ENCODE data around the gene CPD. TPM values are rescaled to one million over a fixed set of nuclear protein-coding genes. Genes with fewer than 3 reads are reported as not detected.
"Not testable (repeated sequence)": the region's sequence is repeated elsewhere in the genome, so short reads cannot be mapped to it uniquely, and the experiment has no call there.

CPD gene
- 169 and 332 TPM in 2 replicates for total RNA-seq

DNA sequence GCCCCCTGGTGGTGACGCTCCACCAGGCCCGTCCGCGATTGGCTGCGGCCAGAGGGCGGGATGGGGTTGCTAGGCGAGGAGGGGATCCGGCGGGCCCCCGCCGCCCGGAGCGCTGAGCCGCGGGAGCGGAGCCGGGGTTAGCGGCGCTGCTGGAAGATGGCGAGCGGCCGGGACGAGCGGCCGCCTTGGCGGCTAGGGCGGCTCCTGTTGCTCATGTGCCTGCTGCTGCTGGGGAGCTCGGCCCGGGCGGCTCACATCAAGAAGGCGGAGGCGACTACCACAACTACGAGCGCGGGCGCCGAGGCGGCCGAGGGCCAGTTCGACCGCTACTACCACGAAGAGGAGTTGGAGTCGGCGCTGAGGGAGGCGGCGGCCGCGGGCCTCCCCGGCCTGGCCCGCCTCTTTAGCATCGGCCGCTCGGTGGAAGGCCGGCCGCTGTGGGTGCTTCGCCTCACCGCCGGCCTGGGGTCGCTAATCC is at the start of gene CPD:
Gene CPD (plus strand): TSS at position 103 of the 478 bp plus-strand sequence. CDS start 54 bp downstream, at position 157.
- DNase-seq (ENCODE audit: low read depth) = peak; percentile 77

DNA sequence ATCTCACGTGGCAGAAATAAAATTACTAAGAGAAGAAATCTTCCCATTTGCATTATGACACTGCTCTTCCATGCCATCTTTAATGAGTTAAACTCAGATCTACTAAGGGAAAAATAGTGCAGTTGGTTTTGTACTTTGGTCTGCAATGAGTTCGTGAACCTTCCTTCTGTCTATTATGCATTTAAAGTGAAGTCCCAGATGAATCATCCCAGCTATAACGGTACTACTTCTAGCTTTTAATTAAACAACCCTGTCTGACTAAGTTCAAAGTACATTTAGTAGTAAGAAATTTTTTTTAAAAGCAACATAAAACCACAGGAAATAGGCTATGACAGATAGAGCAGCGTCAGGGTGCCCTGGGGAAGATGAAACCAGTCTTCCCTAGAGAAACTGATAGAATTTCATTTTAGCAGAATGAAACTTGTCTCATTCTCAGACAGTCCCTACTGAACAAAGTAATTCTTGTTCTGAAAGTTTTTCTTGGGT is 46.6 kb upstream of the CPD start:
- peak; percentile 98 for DNase-seq (ENCODE audit: low read depth)

DNA sequence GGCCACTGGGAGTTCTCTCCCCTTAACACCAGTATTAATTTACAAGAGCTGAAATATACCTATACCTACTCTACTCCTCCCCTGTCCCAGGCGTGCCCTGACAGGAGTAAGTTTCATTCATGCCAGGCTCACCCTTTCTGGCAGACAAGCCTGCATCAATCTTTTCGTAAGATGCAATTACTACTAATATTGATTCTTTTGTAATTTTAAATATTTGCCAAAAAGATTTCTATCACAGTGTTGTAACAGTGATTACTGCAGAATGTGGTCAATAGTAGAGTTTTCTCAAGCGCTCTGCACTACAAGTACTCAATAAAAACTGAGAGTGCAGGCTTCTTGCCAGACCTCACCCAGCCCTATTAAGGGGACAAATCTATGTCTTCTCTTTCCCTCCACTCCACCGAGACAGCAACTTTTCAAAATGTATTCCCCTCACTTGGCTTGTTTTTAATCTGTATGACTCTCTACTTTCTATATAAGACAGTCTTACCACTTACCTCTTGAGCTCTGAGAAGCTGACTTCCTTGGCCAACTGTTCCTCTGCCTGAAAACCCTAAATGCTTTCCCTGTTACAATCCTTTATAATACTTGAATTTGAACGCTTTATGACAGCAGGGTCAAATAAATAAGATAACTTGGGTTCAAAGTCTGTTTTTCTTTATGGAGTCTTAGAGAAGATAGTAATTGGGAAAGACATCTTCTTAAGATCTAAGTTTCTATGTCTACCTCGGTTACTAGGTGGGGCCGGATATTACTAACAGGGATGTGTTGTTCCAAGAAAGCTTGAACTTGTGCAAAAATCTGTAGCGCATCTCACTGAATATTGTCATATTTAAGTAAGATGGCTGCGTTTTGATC is 45.0 kb upstream of the CPD start, which contains the start of gene TMIGD1:
Gene TMIGD1 (minus strand): TSS at position 555 of the 858 bp plus-strand sequence. CDS start 1,924 bp downstream, outside the sequence.
- no peak for DNase-seq (ENCODE audit: low read depth)

DNA sequence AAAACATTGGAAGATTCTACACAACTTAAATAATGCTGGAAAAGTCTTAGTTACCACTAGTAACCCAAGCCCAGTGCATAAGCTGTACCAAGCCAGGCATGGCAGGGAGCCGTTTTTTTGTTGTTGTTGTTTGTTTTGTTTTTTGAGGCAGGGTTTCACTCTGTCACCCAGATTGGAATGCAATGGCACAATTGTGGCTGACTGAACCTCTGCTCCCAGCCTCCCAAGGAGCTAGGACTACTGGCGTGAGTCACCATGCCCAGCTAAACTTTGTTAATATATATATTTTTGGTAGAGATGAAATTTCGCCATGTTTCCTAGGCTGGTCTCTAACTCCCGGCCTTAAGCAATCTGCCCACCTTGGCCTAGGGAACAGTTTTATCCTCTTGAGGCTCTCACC is 44.3 kb upstream of the CPD start:
- DNase-seq (ENCODE audit: low read depth) = no peak

DNA sequence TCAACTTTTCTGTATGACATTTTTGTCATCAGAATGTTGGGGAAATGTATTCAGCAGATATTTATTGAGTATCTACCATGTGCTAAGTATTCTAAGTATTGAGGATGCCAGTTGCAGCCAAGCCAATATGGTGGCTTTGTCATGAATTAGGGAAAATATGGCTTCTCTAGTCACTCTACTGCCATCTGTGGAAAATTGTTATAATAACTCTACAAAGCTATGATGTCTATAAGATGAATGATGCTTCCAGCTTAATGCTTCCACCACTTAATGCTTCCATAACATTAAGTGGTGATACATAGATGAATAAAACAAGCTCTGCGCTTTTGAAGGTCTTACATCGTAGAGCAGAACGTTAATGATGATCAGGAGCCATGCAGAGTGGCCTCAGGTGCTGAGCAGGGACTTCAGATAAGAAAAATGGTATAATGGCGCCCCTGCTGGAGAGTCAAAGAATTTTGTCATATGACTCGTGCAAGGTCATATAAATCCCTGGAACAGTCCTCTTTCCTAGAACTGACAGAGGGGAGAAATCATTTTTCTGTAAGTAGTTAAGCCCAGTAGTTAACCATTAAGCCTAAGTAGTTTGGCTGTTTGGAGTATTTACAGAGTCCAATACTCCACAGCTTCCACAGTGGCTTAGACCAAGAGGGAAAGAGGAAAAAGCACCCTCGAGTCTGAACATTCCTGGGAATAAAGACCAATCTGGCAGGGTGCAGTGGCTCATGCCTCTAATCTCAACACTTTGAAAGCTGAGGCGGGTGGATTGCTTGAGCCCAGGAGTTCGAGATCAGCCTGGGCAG is 42.2 kb upstream of the CPD start:
- DNase-seq (ENCODE audit: low read depth) = peak; percentile 97

DNA sequence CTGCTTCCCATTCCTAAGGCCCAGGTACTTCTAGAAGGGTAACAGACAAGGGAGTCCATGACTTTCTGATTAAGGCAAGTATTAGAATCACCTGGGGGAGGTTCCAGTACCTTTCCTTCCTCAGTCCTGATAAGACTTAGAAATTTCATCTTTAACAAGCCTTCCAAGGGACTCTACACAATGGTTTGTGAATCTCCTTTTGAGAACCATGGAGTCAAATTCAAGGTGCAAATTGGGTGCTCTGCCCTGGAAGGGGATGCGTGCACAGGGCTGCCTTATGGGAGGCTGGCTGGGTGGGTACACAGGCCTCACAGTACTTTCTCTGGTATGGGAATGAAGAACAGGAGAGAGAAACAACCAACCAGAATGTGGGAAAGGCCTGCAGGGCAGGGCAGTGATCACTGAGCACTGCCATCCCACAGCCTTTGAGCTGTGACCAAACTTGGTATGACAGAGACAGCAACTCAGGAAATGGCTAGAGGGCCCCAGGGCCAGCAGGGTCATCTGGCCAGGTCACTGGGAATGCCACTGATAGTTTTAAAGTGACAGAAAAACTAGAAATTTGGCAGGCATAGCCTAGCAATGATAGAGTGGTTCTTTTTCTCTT is 41.2 kb upstream of the CPD start:
- peak; percentile 64 for DNase-seq (ENCODE audit: low read depth)

DNA sequence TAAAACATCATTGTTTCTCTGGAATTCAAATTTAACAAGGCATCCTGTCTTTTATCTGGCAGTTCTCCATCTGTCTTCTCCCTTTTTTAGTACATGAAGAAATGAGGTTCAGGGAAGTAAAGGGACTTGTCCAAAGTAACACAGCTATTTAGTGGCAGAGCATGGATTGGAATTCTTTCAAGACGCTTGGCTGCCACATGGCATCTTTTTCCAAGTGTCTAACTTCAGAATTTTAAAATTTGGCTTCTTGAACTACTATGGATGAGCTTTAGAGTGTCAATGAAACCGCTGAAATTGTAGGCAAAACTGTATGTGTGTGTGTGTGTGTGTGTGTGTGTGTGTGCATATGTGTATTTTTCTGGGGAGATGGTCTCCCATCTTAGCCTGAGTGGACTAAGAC is 39.6 kb upstream of the CPD start:
- no peak for DNase-seq (ENCODE audit: low read depth)

DNA sequence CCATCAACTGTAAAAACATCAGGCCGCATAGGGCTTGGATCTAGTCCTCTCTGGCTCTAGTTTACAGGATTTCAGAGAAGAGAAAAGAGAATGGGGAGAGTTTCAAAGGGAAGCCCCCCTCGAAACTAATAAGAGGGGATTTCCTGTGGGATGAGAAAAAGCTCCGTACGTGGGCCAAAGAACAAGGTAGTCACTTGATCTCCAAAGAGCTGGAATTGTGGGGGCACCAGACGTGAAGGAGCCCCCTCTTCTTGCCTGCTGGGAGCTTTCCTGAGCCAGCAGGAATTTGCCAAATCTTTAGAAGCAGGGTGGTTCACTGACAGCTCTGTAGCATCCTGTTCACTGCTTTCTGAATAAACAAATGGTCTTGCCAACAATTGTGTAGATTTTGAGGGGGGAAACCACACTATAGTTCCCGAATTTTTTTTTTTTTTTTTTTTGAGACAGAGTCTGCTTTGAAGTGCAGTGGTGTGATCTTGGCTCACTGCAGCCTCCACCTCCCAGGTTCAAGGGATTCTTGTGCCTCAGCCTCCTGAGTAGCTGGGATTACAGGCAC is 37.8 kb upstream of the CPD start:
- DNase-seq (ENCODE audit: low read depth) = no peak

DNA sequence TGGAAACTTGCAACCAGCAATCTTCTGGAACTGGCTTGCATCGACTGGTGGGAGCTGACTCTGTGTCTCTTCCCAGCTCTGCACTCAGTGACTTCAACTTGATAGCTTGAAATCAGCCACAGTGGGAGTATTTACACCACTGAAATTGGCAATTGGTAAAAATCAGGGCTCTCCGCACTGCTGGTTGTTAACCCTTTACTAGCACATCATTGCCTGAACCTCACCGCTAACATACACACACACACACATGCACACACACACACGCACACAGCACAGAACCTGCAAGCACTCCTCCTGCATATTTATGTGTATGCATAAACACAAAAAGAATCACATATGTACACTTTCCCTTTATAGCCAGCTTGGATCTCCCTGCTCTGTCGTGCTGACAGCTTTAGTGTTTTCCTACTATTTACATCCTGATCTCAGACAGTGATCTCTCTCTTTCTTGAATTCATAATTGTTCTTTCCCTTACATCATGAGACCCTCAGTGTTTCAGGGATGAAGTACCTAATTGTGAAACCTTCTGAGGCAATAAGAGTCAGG is 37.0 kb upstream of the CPD start:
- DNase-seq (ENCODE audit: low read depth) = no peak

DNA sequence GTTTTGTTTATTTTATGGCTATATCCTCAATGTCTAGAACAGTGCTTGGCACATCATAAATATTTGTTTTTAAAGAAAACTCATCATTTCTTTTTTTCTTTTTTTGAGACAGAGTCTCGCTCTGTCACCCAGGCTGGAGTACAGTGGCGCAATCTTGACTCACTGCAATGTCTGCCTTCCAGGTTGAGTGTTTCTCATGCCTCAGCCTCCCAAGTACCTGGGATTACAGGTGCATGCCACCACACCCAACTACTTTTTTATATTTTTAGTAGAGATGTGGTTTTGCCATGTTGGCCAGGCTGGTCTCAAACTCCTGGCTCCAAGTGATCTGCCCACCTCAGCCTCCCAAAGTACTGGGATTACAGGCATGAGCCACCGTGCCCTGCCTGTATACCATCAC is 35.5 kb upstream of the CPD start:
- not testable (repeated sequence) for DNase-seq (ENCODE audit: low read depth)

DNA sequence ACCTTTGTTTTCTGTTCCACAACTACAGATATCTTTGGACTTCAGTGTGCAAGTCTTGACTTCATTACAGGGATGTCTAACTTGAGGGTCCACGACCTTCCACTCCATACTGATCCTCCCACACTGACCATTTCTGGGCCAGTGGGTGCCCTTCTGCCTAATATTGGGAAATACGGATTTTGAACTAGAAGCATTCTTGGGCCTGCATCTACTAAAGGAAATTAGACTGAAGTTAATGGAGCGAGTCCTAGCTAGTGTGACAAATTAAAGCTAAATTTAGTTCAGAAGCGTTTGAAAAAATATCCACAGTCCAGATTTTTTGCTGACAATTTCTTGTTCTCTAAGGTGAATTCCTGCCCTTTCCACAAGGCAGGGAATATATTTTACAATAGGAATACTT is 34.9 kb upstream of the CPD start:
- peak; percentile 85 for DNase-seq (ENCODE audit: low read depth)

DNA sequence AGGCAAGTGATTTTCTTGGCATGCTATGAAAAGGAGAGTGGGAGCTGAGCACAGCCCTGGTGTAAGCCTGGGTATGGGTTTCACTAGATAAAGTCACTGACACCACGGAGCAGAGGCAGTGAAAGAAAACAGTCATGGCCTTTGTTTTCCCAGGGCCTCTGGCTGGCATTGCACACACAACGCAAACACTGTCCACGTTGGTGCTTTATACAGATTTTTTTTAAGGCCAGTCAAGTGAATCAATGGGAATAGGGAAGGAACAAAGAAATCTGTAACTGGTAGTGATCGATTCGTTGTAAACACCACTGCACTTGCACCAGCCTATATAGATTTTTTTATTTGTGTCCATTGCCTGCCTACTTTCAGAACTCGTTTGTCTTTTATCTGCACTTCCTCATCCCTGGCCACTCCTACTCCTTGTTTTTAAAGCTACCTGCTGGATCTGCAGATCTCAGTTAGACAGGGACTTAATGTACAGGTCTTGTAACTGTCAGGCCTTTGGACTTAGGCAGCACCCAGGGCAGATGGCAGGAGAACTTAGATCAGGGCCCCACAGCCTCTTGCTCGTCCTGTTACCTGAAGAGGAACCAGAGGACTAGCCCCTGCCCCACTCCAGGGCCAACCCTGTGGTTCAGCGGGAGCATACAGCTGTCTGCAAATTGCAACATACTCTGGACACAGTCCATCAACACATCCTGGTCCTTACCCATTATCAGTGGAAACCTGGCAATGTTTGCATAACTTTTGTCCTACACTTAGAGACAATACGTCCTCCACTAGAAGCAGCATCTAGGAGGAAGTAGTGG is 34.2 kb upstream of the CPD start:
- peak; percentile 97 for DNase-seq (ENCODE audit: low read depth)

DNA sequence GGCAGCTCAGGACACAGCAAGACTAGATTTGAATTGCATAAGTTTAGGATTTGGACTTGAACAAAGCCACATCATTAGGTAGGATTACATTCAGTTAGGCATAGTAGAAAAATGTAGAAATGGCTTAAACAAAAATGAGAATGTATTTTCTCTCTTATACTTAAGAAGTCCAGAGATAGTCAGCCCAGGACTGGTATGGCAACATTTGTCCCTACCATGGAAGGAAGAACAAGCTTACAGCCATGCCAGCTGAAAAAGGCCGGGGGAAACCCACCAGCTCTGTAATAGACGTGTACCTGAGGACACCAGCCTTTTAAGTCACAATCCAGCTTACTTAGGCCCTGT is 33.7 kb upstream of the CPD start:
- no peak for DNase-seq (ENCODE audit: low read depth)

DNA sequence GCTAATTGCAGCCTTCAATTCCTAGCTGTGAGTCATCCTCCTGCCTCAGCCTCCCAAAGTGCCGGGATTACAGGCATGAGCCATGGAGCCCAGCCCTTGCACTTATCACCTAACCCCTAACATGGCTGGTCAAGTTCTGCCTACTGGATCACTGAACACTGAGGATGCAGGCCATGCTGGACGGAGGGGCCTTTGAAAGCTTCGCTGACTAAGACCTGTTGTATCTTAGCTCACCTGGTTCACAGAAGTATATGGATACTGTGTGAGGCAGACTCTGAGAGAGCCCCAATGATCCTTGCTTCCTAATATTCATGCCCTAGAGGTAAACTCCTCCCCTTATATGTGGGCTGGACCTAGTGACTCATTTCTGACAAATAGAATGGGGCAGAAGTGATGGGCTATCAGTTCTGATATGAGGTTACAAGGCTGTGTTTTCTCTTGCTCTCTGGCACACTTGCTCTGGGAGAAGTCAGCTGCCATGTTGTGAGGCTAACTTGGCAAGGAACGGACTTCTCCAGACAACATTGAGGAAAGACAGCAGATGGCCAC is 33.1 kb upstream of the CPD start:
- DNase-seq (ENCODE audit: low read depth) = peak; percentile 62

DNA sequence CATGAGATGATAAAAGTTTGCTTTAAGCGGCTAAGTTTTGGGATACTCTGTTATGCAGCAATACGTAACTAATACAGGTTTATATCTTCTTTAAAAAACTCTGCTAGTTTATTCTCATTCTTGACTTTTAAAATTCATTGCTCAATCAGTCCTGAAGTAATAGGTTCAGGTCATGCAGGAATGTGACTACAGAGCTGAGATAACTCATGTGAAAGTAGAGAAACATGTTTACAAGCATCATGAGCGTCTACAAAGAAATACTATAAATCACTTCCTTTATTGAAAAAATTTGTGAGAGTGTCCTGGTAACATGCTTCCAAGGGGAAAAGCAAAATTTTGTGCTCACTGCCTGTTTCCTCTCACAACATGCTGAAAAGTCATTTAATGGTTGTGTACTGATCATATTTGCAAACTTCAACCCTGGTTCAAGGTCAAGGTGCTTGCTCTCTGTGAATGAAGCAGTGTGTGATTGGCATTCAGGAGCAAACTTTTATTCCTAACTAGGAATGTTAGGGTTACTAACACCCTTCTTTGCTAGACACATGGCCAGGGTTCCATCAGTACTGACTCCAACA is 32.4 kb upstream of the CPD start:
- peak; percentile 82 for DNase-seq (ENCODE audit: low read depth)

DNA sequence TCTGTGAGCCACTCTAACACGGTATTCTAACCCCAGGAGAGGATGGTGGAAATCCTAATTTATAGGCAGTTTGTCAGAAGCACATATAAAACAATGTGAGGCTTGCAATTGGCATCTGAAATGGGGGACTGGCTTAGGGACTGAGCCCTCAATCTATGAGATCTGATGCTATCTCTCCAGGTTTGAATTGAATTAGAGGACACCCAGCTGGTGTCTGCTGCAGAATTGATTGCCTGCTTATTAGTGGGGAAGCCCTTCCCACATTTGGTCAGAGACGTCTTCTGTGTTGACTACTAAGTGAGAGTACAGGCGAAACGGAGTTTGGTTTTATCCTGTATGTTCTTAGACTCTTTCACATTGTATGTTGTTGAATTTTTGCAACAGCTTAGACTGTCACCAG is 31.2 kb upstream of the CPD start:
- DNase-seq (ENCODE audit: low read depth) = no peak

DNA sequence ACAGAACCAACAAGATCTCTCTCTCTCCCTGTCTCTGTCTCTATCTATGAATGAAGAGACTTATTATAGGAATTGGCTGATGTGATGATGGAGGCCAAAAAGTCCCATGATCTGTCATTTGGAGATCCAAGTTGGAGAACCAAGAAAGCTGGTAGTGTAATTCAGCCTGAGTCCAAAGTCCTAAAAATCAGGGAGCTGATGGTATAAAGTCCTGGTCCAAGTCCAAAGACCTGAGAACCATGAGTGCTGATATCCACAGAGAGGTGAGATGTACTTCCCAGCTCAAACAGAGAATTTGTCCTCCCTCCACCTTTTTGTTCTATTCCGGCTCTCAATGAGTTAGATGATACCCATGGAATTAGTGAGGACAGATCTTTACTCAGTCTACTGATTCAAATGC is 29.5 kb upstream of the CPD start:
- no peak for DNase-seq (ENCODE audit: low read depth)

DNA sequence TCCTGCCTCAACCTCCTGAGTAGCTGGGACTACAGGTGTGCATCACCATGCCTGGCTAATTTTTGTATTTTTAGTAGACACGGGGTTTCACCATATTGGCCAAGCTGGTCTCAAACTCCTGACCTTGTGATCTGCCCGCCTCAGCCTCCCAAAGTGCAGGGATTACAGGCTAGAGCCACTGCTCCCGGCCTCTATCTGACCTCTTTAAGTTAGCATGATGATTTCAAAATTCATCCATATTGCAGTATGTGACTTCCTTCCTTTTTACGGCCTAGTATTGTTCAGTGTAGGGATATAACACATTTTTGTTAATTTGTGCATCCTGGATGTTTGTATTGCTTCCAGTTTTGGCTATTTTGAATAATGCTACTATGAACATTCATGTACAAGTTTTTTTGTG is 27.5 kb upstream of the CPD start:
- DNase-seq (ENCODE audit: low read depth) = not testable (repeated sequence)

DNA sequence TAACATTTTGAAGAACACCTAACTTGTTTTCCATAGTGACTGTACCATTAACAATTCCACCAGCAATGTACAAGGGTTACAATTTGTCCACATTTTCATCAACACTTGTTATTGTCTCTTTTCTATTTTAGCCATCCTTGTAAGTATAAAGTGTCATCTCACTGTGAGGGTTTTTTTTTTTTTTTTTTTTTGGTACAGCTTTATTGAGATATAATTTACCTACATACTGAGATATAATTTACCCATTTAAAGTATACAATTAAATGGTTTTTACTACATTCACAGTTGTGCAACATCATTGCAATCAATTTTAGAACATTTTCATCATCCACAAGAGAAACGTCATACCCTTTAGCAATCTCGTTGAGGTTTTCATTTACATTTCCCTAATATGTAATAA is 27.0 kb upstream of the CPD start:
- DNase-seq (ENCODE audit: low read depth) = no peak

DNA sequence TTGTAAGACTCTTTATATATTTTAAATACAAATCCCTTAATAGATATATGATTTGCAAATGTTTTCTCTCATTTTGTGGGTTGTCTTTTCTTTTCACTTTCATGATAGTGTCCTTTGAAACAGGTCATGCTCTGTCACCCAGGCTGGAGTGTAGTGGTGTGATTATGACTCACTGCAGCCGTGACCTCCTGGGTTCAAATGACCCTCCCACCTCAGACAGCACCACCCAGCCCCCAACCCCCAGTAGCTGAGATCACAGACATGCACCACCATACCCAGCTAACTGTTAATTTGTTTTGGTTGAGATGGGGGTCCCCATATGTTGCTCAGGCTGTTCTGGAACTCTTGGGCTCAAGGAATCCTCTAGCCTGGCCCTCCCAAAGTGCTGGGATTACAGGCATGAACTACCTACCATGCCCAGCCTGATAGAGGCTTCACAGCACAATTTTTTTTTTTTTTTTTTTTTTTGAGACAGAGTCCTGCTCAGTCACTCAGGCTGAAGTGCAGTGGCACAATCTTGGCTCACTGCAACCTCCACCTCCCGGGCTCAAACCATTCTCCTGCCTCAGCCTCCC is 26.4 kb upstream of the CPD start:
- peak; percentile 69 for DNase-seq (ENCODE audit: low read depth)

Measured in renal cortical epithelial cell (primary cell).